ENCODE data around the gene RGS3. TPM values are rescaled to one million over a fixed set of nuclear protein-coding genes. Genes with fewer than 3 reads are reported as not detected.

Gene RGS3
- total and polyA plus RNA-seq, 2 of the 13 experiments (the other 11 are each of a cell fraction or from before 2014, with no cell fraction given) = 17.1 to 28.8 TPM

- CTCF ChIA-PET (ENCODE audit: low intra/inter-chr PET ratio, low total read pairs) = no interaction called here
Observed at GRCh38 chr9:113617550-113617949, 154.0 kb downstream of the RGS3 start.

More at GRCh38 chr9:113617550-113617949, 154.0 kb downstream of the RGS3 start:
- Histone ChIP-seq H4K20me1 (ENCODE audit: insufficient read depth, low read length) (no peaks in the 10 kb centered on the region), H3K36me3 (replicated peaks in 1 of 2; ENCODE audit: control insufficient read depth in 1 of 2, insufficient read depth in 2 of 2, low read length in 2 of 2) (no peaks in the 10 kb centered on the region), H3K4me2 (ENCODE audit: low read depth, low read length) (no peak overlapping the region), H3K9ac (ENCODE audit: insufficient read depth, low read depth, low read length) (no peak overlapping the region), H3K27ac (ENCODE audit: extremely low read length, insufficient read depth, low read length) (no peak overlapping the region), H3K79me2 (ENCODE audit: insufficient read depth, low read length) (no peaks in the 10 kb centered on the region), H3K4me1 (ENCODE audit: insufficient read depth, low read length) (peaks cover 82% of the 10 kb centered on the region), H3K9me3 (ENCODE audit: low read length) (no peaks in the 10 kb centered on the region), H2AFZ (ENCODE audit: low read length) (no peak overlapping the region), H3K27me3 (ENCODE audit: control insufficient read depth in 1 of 2, insufficient read depth in 2 of 2, low read length in 2 of 2) (peaks cover 0 to 14% of the 10 kb centered on the region in 2 experiments; a peak in 2 of 5 replicates), H3K4me3 (replicated peaks in 1 of 3; ENCODE audit: insufficient read depth in 1 of 3, low read depth in 2 of 3, low read length in 3 of 3) (no peak overlapping the region)
- intact Hi-C loops (cut with micrococcal nuclease; ENCODE audit: unreplicated experiment) (no loop called here), in situ Hi-C loops (cut with HindIII; ENCODE audit: extremely low pct_ligation_motif_present, low pct_unique_long_range_greater_than_20kb) (no loop called here)
- DNase-seq (ENCODE audit: low spot score) = no peak
- TF ChIP-seq NFE2L1 (CRISPR knock-in tag; IDR thresholded peaks at IDR 0.05; ENCODE audit: borderline replicate concordance) = no peak
- TF ChIP-seq SATB2 (CRISPR knock-in tag; IDR thresholded peaks at IDR 0.05) = no peak
- TF ChIP-seq SSRP1 (CRISPR knock-in tag; IDR thresholded peaks at IDR 0.05) = no peak
- TF ChIP-seq TEAD3 (CRISPR knock-in tag; optimal IDR thresholded peaks at IDR 0.05; ENCODE audit: borderline replicate concordance) = no peak
- TF ChIP-seq RXRA (CRISPR knock-in tag; IDR thresholded peaks at IDR 0.05) = no peak
- TF ChIP-seq IKZF5 (CRISPR knock-in tag; IDR thresholded peaks at IDR 0.05) = no peak
- no peak for TF ChIP-seq ZNF879 (CRISPR knock-in tag; IDR thresholded peaks at IDR 0.05)
- TF ChIP-seq MXD3 (CRISPR knock-in tag; IDR thresholded peaks at IDR 0.05) = no peak
- no peak for TF ChIP-seq ZC3H13 (CRISPR knock-in tag; IDR thresholded peaks at IDR 0.05)
- TF ChIP-seq SRSF4 (IDR thresholded peaks at IDR 0.05; ENCODE audit: low read depth, low read length, poor library complexity, severe bottlenecking) = no peak
- TF ChIP-seq TMF1 (CRISPR knock-in tag; IDR thresholded peaks at IDR 0.05; ENCODE audit: low read depth) = no peak
- TF ChIP-seq ZNF44 (CRISPR knock-in tag; IDR thresholded peaks at IDR 0.05) = no peak
- TF ChIP-seq SIN3B (IDR thresholded peaks at IDR 0.05; ENCODE audit: low read length) = no peak
- no TSS peak for BruUV-seq (replicated peaks)
- no peak for FAIRE-seq
- 94% methylated on average over 6 of the region's 6 CpGs for WGBS (ENCODE audit: low lambda C conversion rate)
- POLR2A ChIA-PET = no interaction called here
- ATAC-seq = no peak
